ENCODE data around the gene GDF10.

GDF10 gene

GRCh38 chr10:47315421-47315820, 15.4 kb downstream of the GDF10 start:
- no peak for DNase-seq (ENCODE audit: low spot score)

- DNase-seq (ENCODE audit: low spot score) = no peak
Measured at GRCh38 chr10:47316131-47316530, 16.1 kb downstream of the GDF10 start.

- no peak for DNase-seq (ENCODE audit: low spot score)
Measured at GRCh38 chr10:47317251-47317650, 17.3 kb downstream of the GDF10 start.

DNA sequence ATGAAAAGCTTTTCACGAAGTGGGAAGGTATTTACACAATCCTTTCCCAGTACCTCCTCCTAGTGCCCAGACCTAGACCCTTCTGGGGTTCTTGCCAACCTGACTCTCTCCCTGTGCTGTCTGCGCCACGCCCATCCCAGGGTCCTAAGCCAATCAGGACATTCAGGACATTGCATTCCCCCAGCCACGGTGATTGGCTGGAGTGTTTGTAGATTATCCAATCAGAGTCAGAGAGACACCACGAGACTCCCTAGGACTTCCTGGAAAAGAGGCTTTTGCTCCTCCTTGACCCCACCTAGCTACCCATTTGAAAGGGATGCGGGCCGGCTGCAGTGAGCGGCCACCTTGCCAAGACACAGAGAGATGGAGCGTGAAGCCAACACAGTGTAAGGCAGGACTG, 18.7 kb downstream of the GDF10 start:
- no peak for DNase-seq (ENCODE audit: low spot score)

DNA sequence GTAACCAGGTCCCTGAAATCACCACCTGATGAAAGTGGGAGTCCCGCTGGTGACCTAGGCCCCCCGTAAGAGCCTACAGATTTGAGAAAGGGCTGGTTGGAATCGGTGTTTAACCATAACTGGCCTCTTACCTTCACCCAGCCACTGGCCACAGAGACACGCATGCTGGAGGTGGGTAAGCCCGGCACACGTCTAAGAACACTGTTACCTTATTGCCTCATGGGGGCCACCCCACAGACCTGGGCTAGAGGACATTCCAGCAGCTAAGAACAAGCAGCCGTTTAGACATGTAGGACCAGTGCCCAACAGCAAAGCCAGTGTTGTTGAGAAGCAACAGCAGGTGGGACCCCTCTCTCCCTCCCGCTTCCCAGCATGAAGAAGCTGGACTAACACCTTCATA, 19.8 kb downstream of the GDF10 start:
- no peak for DNase-seq (ENCODE audit: low spot score)

DNA sequence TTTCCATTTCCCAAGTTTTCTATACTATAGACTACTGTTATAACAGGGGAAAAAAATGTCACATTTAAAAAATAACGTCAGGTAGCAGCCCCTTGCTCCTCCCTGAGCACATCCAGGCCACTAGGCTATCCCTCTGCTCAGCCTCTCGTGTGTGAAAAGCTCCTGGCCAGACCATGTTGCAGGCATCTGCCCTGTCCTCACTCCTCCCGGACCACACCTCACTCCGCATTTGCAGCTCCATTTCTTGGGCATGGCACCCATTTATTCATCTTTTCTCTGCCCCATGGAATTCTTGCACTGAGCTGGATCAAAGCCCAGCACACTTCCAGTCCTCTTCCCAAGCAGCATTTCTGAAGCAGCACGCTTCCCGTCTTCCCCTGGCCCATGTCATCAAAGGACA, 20.8 kb downstream of the GDF10 start:
- DNase-seq (ENCODE audit: low spot score) = no peak

- no peak for DNase-seq (ENCODE audit: low spot score)
Measured at GRCh38 chr10:47321521-47322195, 21.7 kb downstream of the GDF10 start.

DNA sequence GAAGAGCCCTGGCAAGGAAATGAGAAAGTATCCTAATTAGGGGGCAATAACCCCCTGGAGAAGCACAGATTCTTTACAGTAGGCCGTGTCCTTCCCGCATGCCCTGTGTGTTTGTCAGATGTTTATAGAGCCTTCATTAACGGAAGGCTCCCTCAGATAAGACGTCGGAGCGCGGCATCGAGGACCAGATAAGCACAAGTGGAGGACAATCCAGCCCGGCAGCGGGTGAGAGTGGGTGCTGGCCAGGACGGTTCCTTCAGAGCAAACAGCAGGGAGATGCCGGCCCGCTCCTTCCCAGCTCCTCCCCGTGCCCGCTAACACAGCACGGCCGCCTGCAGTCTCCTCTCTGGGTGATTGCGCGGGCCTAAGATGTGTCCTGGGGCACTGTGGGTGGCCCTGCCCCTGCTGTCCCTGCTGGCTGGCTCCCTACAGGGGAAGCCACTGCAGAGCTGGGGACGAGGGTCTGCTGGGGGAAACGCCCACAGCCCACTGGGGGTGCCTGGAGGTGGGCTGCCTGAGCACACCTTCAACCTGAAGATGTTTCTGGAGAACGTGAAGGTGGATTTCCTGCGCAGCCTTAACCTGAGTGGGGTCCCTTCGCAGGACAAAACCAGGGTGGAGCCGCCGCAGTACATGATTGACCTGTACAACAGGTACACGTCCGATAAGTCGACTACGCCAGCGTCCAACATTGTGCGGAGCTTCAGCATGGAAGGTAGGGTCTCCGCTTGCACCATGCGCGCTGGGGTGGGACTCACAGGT, 22.5 kb downstream of the GDF10 start, which contains the start of gene GDF2:
Gene GDF2 (plus strand): TSS at position 155 of the 762 bp plus-strand sequence. CDS start 215 bp downstream, at position 370.
- DNase-seq (ENCODE audit: low spot score) = no peak

GRCh38 chr10:47323087-47323486, 23.1 kb downstream of the GDF10 start:
- DNase-seq (ENCODE audit: low spot score) = no peak

GRCh38 chr10:47323636-47324296, 23.8 kb downstream of the GDF10 start:
- DNase-seq (ENCODE audit: low spot score) = no peak

GRCh38 chr10:47325303-47326291, 25.6 kb downstream of the GDF10 start:
- DNase-seq (ENCODE audit: low spot score) = no peak

- DNase-seq (ENCODE audit: low spot score) = peak; percentile 10
Measured at GRCh38 chr10:47326306-47326926, 26.4 kb downstream of the GDF10 start.

- DNase-seq (ENCODE audit: low spot score) = no peak
Measured at GRCh38 chr10:47326927-47327330, 26.9 kb downstream of the GDF10 start.

GRCh38 chr10:47329855-47330254, 29.9 kb downstream of the GDF10 start:
- DNase-seq (ENCODE audit: low spot score) = no peak

DNA sequence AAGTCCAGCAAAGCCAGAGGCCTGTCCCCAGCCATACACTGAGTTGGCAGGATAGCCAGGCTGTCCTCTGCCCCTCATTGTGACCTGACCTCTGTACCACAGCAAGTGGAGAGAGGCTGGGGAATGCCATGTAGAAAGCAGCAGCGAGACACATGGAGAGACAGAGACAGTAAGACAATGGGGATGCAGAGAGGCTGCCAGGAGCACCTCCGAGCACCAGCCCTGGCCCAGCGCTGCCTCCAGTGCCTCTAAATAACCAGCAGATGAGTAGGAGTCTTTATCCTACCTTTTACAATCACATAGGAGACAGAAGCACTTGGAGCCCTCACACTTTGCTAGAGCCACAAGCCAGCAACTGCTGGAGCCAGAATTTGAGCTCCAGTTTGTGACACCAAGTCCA, 30.4 kb downstream of the GDF10 start:
- DNase-seq (ENCODE audit: low spot score) = no peak

- peak; percentile 56 for DNase-seq (ENCODE audit: low spot score)
Measured at GRCh38 chr10:47330804-47331203, 30.8 kb downstream of the GDF10 start.

DNA sequence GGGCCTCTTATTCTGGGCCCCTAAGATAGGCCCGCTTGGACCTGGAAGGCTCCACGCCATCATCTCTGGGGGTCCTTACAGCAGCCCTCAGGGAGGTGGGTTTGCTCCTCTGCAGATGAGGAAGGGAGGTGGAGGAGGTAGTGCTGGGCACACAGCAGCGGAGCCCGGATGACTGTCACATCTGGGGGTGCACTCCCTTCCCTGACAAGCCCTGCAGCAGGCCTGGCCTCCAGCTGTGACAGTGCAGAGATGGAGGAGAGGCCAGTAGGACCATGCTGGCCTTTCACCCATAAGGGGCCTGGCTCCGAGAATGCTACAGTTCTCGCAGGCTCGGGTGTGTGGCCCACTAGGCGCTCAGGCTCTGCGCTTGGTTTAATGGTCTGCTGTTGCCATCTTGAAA, 31.5 kb downstream of the GDF10 start:
- DNase-seq (ENCODE audit: low spot score) = no peak

DNA sequence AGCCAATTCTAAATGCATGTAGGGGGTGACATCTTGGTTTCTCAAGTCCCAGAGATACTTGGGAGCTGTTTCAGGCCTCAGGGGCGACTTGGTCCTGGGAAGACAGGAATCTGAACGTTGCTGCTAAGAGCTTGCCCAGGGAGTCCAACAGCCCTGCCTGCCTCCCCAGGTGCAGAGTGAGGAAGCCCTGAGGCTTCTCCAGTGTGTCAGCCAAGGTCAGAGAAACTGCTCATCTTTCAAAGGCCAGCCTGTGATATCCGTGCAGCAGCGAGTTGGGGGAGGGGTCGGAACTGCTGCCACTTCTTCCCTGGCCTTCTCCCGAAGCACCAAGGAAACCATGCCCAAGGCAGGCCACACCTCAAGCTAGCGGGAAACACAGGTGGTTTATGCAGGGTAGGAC, 32.0 kb downstream of the GDF10 start:
- DNase-seq (ENCODE audit: low spot score) = no peak

DNA sequence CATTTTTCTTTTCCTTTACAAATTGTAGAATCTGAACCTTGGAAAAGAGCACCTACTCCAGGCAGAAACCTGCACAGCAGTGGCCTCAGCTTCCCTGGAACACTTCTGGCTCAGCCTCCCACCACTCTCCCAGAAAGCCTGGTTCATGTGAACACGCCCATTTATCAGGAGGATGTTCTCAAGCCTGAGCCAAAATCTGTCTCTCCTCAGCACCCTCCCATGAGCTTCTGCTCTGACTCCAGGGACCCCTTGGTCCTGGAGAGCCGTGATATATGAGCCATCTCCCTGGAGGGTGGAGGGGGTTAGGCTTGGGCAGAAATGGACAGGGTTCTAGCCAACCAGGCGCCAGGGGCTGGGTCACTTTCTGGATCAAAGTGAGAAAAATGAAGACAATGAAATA, 32.4 kb downstream of the GDF10 start:
- no peak for DNase-seq (ENCODE audit: low spot score)

DNA sequence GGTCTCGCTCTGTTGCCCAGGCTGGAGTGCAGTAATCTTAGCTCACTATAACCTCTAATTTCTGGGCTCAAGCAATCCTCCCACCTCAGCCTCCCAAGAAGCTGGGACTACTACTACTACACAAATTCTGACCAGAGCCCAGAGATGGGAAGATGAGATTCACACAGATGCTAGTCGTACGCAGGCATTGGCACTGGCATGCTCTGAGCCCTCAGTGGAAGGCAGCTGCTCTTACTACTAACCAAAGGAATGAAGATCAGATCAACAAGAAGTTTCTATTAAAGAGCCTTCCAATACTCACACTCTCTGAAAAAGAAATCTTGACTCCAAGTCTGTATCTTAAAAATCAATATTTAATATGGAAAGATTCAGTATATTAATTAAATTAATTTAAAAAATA, 32.9 kb downstream of the GDF10 start:
- DNase-seq (ENCODE audit: low spot score) = no peak

DNA sequence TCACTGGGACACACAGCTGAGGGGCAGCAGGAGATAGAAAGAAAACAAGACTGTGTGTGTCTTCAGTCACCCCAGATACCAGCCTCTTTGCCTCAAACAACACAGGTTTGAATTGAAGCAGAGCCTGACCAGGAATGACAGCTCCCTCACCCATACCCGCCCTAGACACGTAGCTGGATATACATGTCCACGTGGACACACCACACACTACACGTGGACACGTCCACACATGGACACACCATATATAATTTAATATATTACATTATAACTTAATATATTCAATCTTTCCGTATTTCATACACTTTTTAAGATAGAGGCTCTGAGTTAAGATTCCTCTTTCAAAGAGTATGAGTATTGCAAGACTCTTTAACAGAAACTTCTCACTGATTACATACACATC, 33.5 kb downstream of the GDF10 start:
- no peak for DNase-seq (ENCODE audit: low spot score)
